Measurements from ENCODE around the gene ZBED1.

The ZBED1 gene

GRCh38 chrX:2441466-2441865 is 59.3 kb downstream of the ZBED1 start:
- Histone ChIP-seq H3K27me3 (ENCODE audit: control insufficient read depth, insufficient read depth, low read length) (no peaks in the 10 kb centered on the region), H3K36me3 (ENCODE audit: control insufficient read depth, insufficient read depth, low read length) (peaks cover 6% of the 10 kb centered on the region), H3K9me3 (ENCODE audit: control insufficient read depth, insufficient read depth, low read length) (peaks cover 4% of the 10 kb centered on the region), H3K27ac (ENCODE audit: low read length) (no peak overlapping the region), H3K4me3 (ENCODE audit: low read length) (no peak overlapping the region), H3K4me1 (ENCODE audit: control insufficient read depth, insufficient read depth, low read length) (no peaks in the 10 kb centered on the region)
- DNase-seq (ENCODE audit: low read depth, low spot score): no peak
- no CpG with 5 or more reads among the region's 5 CpGs for WGBS (ENCODE audit: insufficient coverage, insufficient read length)

GRCh38 chrX:2439613-2440012 is 61.2 kb downstream of the ZBED1 start:
- no peak for DNase-seq (ENCODE audit: low read depth, low spot score)
- no CpG with 5 or more reads among the region's 8 CpGs for WGBS (ENCODE audit: insufficient coverage, insufficient read length)
- H3K9me3 ChIP-seq (ENCODE audit: control insufficient read depth, insufficient read depth, low read length): peaks cover 4% of the 10 kb centered on the region
- H3K27me3 ChIP-seq (ENCODE audit: control insufficient read depth, insufficient read depth, low read length): no peaks in the 10 kb centered on the region
- H3K4me1 ChIP-seq (ENCODE audit: control insufficient read depth, insufficient read depth, low read length): no peaks in the 10 kb centered on the region
- no peak overlapping the region for H3K4me3 ChIP-seq (ENCODE audit: low read length)
- H3K27ac ChIP-seq (ENCODE audit: low read length): no peak overlapping the region
- H3K36me3 ChIP-seq (ENCODE audit: control insufficient read depth, insufficient read depth, low read length): peaks cover 6% of the 10 kb centered on the region
